AG04449 (cell line): ENCODE data around the gene CLASRP.

Source experiments
- CTCF ChIA-PET: fragments of 350-600 bp; formaldehyde crosslinking; extraction: SDS; loops from one replicate; lab custom pipeline; 2021; ENCODE audit warnings: antibody characterized with exemption; lab: Yijun Ruan, JAX
- POLR2A ChIA-PET: fragments of 400-600, 350-600 bp; formaldehyde crosslinking; extraction: SDS; loops from one replicate; lab custom pipeline; 2020; ENCODE audit warnings: antibody characterized with exemption, inconsistent platforms; lab: Yijun Ruan, JAX
- DNase-seq: peaks from one replicate; pipeline ENCODE4 v3.0.0-alpha.2; 2010; ENCODE audit warnings: low read depth, low spot score
- H3K4me3 ChIP-seq: 2 replicates; pipeline ENCODE4 v1.5.1; 2011; ENCODE audit warnings: low read depth, mild to moderate bottlenecking, control low read depth, low read length
- TF ChIP-seq, protein P1 (sequence below): IDR thresholded peaks from one replicate; pipeline ENCODE4 v1.5.1; 2011; ENCODE audit warnings: mild to moderate bottlenecking, moderate library complexity, low read length, control low read depth, inconsistent platforms; ENCODE audit not compliant: insufficient read depth; ENCODE audit errors: missing control alignments

Gene CLASRP

DNA sequence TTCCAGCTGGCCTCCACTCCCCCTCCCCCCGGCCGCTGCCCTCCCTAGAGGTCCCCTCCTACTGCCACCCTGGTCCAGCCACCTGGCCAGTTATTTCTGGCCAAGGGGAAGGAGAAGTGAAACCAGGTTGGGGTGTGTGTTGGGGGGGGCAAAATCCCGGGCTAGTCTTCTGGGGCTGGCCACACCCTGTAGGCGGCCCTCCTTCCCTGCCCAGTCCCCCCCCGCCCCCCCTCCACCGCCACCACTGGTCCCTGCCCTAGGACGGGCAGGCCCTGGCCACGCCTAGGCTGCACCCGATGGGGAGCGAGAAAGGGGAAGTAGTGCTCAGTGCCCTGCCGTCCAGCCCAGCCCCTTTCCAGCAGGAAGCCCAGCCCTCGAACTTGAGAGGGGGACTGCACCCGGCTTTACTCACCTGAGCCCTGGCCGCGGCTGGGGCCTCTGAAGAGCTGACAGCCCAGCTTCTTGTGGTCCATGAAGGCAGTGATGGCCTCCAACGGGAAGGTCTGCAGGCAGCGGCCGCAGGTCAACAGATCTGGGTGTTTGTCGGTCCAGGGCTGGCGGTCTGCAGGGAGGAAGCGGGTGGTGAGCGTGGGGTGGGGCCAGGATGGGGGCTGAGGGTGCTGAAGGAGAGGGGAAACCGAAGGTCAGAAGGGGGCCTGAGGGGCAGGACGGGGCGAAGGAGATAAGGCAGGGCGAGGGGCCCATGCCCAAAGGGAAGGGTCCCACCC is 36.6 kb downstream of the CLASRP start:
- ChIA-PET POLR2A (no interaction called here), CTCF (interaction anchor here (1.2 to 1.6 kb wide), 3 partner anchors 14 to 18 kb away, joined by 3 to 6 read pairs (median 3); no protein-coding TSS in a partner anchor)
- H3K4me3 ChIP-seq: peak overlapping the region; percentile 49
- TF ChIP-seq, protein P1, sequence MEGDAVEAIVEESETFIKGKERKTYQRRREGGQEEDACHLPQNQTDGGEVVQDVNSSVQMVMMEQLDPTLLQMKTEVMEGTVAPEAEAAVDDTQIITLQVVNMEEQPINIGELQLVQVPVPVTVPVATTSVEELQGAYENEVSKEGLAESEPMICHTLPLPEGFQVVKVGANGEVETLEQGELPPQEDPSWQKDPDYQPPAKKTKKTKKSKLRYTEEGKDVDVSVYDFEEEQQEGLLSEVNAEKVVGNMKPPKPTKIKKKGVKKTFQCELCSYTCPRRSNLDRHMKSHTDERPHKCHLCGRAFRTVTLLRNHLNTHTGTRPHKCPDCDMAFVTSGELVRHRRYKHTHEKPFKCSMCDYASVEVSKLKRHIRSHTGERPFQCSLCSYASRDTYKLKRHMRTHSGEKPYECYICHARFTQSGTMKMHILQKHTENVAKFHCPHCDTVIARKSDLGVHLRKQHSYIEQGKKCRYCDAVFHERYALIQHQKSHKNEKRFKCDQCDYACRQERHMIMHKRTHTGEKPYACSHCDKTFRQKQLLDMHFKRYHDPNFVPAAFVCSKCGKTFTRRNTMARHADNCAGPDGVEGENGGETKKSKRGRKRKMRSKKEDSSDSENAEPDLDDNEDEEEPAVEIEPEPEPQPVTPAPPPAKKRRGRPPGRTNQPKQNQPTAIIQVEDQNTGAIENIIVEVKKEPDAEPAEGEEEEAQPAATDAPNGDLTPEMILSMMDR: no peak
- DNase-seq: no peak

DNA sequence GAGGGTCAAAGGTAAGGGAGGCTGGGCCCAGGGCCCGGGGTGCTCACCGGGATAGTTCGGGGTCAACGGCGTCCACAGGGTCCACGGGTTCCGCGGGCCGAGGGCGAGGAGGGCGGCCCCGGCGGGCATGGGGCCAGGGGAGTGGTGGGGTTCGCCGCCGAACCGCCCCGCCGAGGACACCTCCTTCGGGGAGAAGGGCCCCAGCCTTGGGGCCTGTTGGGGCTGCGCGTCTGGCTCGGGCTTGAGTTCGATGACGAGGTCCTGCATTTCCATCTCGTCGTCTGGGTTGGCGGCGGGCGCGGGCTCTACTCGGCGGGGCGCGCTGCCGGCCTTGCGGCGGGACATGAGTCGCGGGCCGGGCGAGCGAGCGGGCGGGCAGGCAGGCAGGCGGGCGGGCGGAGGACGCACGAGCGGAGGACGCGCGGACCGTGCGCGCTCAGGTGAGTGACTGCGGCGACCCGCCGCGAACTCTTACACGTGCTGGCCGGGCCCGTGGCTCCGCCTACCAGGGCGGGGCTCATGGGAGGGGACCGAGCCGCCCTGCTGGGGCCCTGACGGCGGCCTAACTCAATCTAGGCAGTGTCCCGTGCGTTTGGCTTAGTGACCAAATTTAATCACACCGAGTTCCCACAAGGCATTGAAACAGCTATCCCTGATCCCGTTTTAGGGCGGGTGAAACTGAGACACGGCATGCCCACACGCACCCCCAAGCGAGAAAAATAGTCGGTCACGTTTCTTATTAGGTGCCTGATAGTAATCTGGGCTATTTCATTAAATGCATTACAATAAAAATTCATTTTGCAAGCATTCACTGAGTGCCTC is 37.4 kb downstream of the CLASRP start, which contains the start of gene ZNF296:
TSS of gene ZNF296 (minus strand) at position 450 of the 822 bp plus-strand sequence. CDS start at position 345, 105 bp downstream.
- CTCF ChIA-PET: interaction anchor here (1.3 to 1.6 kb wide), 2 partner anchors 14 to 16 kb away, joined by 3 read pairs; partner anchors contain the start of gene PPP1R37
- TF ChIP-seq, protein P1: no peak
- POLR2A ChIA-PET: no interaction called here
- no peak for DNase-seq
- peak within 1 kb of the TSS; percentile 49 for H3K4me3 ChIP-seq

DNA sequence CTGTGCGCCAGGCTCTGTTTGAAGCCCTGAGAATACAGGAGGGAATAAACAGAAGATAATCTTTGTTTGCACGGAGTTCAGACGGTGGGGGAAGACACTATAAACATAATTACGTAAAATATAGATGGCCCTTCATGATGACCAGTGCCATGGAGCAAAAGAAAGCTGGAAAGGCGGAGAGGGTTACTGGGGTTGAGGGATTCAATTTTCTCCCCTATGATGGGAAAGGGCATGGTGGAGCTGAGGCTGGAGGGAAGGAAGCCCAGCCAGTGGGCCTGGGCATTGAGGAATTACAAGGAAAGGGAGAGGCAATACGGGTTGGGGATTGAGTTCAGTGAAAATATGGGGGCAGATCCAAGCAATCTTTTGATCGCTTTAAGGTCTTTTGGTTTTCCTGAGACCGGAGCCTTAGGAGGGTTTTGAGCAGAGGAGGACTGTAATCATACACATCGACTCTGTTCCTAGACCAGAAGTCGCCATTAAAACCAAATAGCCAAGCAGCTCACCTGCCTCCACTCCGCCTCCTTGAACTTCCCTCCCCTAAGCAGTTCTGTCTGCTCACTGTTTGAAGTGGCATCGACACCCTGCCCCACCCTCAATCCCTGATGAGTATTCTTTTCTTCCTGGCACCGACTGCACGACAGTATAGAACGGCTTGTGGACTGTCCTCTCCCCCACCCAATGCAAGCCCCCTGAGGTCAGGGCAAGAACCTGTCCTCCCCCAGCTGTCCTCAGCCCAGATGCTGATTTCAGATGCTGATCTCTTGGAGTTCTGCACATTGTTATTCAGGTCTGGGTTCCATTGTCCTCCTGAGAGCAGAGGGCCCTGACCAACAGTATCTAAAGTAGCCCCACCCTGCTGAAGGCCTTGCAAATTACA is 38.2 kb downstream of the CLASRP start:
- POLR2A ChIA-PET: no interaction called here
- TF ChIP-seq, protein P1: no peak
- no peak for DNase-seq
- no peak overlapping the region for H3K4me3 ChIP-seq
- CTCF ChIA-PET: interaction anchor here (0.6 to 1.3 kb wide), 3 partner anchors 16 to 88 kb away, joined by 3 read pairs; partner anchors contain the start of gene PPP1R37

DNA sequence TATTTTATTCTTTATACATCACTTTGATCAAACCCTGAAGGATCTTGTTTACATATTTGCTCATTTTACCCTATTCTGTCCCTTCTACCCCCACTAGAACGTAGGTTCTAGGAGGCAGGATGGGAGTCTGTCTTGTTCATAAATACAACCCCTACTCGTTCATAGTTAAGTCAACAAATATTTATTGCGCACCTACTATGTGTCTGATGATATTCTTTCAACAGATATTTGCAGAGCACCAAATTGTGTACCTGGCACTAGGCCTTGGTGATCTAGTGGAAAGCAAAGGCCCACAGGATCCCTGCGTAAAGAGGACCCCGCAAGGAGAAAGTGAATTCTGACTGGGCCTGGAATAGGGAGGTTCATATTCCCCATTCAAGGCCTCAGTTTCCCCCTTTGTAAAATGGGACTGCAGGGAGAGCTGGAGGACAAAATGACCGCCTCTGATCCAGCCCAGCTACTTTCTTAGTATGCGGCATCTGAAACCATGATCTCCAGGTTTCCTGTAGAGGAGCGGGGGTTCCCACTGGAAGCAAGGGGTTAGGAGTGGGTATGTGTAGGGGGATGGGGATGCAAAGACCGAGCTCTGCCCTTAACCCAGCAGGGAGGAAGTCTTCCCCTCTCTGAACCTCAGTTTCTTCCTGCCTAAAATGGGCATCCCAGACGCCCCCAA is 39.7 kb downstream of the CLASRP start:
- H3K4me3 ChIP-seq: peak overlapping the region; percentile 97
- TF ChIP-seq, protein P1: no peak
- ChIA-PET POLR2A (interaction anchor here (0.6 to 1.0 kb wide), 3 partner anchors 9 to 14 kb away, joined by 3 to 4 read pairs (median 3); partner anchors contain the start of gene PPP1R37), CTCF (interaction anchor here (1.0 to 2.6 kb wide), 3 partner anchors 14 to 171 kb away, joined by 3 to 10 read pairs (median 5); no protein-coding TSS in a partner anchor)
- DNase-seq: no peak

DNA sequence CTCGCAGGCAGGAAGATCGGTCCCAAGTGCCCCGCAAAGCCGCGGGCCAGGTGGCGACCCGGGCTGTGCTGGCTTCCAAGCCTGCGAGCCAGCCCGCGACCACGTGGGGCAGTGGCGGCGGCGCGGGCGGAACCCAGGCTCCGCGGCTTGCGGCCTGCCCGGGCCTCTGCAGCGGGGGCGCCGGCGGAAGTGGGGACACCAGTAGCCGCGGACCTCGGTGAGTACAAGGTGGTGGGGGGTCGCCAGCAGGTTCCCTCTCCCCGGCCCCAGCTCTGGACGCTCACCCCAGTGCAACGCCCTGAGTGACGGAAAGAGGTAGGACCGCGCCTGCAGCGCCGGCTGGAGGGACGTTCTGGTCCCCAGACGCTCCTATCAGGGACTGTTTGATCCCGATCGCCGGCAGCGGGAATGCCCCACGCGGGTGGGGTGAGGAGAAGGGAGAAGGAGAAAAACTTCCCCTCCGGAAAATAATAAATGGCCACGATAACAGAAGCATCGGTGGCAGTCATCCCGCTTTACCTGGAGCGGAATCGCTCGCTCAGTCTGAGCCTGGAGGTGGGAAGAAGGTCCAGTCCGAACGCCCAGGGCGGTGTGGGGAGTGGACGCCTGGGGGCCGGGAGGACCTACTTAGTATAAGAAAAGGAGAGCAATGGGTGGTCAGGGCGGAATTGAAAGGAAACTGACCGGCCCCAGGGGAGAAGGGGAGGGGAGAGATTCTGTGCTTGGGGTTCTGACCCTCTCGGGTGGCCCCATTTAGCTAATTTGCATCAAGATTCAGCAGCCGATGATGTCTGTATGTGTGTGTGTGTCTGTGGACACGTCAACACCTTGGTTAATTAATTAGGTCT is 40.4 kb downstream of the CLASRP start, which contains the start of gene GEMIN7:
TSS of gene GEMIN7 (plus strand) at position 198 of the 848 bp plus-strand sequence. CDS start 10,855 bp downstream, outside the sequence.
- H3K4me3 ChIP-seq: peak within 1 kb of the TSS; percentile 97
- TF ChIP-seq, protein P1: no peak
- POLR2A ChIA-PET: interaction anchor here (0.6 to 1.1 kb wide), 4 partner anchors 8 to 14 kb away, joined by 3 to 7 read pairs (median 4); partner anchors contain the start of gene PPP1R37
- DNase-seq: no peak
- CTCF ChIA-PET: interaction anchor here (0.8 to 2.6 kb wide), 4 partner anchors 10 to 170 kb away, joined by 3 to 10 read pairs (median 4); no protein-coding TSS in a partner anchor
